Posterior cingulate gyrus (tissue), 11 donors: ENCODE data around the gene BCL2.

ENCODE experiments used
- DNase-seq, 10 donors: peaks; one replicate each; pipeline versions ENCODE4 v3.0.0 to v3.0.0-alpha.2; 2020 to 2021; ENCODE audit warnings: mixed read lengths in 3 of 10
- intact Hi-C: fragments of 100-400 bp; cut with DNase I; formaldehyde crosslinking; loops from one replicate; pipeline ENCODE4 v1.15.1; 2023

BCL2 gene

GRCh38 chr18:63107171-63107845 is 212.3 kb downstream of the BCL2 start:
- intact Hi-C loops: no loop called here

DNA sequence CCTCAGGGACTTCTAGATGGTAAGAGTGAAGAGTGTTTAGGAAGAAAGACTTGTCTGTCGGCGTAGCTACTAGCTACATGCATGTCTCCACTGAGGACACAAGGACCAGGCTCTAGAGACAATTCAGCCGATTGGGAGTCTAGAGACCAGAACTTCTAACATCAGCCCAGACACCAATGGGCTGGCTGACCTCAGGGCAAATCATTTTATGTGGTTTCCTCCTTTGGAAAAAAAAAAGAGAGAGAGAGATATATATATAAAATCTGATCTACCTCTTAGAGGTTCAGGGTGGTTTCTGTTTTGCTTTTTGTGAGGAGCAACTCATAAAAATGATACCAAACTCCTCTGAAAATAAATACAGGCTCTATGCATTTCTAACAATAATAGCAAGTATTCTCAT is 212.8 kb downstream of the BCL2 start:
- intact Hi-C loops: no loop called here
- DNase-seq: no peak

More at GRCh38 chr18:63107171-63107845, 212.3 kb downstream of the BCL2 start:
- DNase-seq: no peak

DNA sequence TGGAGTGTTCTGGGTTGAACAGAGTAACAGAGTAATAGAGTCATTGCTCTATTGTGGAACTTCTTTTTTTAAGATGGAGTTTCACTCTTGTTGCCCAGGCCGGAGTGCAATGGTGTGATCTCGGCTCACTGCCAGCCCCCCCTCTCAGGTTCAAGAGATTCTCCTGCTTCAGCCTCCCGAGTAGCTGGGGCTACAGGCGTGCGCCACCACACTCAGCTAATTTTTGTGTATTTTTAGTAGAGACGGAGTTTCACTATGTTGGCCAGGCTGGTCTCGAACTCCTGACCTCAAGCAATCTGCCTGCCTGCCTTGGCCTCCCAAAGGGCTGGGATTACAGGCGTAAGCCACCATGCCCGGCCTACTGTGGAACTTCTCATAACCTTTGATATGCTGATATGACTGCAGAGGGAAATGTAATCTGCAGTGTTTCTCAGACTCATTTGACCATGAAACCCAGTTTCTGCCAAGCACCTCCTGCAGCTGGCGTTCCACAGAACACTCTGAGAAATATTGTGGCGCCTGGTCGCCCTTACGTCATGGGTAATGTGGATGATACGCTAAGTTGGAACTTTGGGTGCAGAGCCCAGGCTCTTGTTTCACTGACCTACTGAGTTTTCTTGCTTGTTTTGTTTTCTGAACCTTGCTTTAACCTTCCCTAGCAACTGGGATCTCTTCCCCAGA is 213.8 kb downstream of the BCL2 start:
- intact Hi-C loops: no loop called here
- DNase-seq: peak in 1 of 10 donors; percentile 56

GRCh38 chr18:63104868-63105267 is 214.7 kb downstream of the BCL2 start:
- DNase-seq: no peak
- intact Hi-C loops: no loop called here

DNA sequence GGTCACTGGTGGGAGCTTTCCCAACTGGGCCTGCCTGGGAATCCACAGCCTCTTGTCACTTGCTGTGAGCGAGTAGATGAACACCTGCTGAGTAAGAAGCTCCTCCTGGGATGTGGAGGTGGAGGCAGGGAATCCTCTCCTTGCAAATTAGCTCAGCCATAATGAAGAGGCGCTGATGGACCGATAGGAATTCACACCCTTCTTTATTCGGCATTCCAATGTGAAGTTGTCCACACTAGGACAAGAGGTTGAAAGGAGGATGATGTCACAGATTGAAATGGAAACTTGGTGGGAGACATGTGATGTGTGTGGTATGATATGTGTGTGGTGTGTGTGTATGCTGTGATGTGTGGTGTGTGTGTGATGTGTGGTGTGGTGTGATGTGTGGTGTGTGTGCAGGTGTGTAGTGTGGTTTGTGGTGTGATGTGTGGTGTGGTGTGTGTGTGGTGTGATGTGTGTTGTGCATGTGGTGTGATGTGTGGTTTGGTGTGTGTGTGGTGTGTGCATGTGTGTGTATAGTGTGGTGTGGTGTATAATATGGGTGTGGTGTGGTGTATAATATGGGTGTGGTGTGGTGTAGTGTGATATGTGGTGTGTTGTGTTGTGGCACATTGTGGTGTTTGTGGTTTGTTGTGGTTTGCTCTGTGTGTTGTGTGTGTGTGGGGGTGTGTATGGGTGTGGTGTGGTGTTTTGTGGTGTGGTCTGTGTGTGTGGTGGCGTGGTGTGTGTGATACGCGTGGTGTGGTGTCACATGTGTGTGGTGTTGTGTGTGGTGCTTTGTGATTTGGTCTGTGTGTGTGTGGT is 216.4 kb downstream of the BCL2 start:
- intact Hi-C loops: no loop called here
- DNase-seq: no peak

DNA sequence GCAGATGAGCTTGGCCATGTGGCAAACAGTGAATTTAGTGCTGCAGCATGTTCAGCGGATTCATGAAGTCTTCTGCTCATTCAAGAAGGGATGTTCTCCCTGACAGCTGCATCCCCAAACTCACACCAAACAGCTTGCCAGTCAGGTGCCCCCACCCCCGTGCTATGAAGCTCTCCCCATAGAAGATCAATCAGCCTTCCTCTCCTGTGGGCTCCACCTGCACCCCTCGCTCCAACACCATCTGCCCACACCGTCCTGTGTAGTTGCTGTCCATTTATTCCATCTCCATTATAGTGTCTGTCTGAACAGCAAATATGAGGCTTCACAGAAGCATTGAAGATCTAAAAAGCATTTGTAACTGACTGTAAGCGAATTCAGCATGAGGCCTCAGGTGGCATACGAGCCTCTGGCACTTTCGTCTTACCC is 218.9 kb downstream of the BCL2 start:
- DNase-seq: no peak
- intact Hi-C loops: no loop called here

DNA sequence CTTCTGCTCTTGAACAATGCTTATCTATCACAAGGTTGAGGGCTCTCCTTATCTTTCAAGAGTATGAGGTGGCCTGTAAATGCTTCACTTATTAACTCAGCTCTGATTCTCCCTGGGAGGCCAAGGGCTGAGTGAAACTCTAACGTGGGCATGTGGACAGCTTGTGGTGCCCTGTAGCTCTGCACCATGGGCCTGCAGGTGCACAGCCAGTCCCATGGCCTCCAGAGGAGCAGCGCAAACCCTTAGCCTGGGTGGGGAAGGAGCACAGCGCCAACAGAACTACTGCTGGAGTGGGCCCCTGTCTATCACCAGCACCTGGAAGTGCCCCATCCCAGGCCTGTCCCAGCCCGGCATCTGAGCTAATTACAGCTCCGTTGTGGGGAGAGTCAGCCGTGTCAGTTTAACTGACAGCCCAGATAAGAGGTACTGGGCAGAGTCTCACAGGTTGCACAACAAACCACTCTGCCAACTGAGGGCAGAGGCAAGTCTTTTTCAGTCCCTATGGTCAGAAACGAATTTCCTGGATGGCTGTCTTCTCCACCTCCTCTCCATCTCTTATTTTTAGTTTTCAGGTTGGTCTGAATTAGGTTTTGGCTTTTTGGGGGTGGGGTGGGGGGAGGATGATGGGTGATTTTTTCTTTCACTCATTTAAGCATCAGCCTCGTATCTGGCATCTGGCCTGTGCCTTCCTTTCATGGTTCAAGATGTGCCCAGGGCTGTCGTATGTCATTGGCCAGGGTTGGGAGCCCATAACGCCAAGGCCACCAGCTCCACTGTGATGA is 219.5 kb downstream of the BCL2 start:
- DNase-seq: peak in 1 of 10 donors; percentile 61
- intact Hi-C loops: no loop called here

DNA sequence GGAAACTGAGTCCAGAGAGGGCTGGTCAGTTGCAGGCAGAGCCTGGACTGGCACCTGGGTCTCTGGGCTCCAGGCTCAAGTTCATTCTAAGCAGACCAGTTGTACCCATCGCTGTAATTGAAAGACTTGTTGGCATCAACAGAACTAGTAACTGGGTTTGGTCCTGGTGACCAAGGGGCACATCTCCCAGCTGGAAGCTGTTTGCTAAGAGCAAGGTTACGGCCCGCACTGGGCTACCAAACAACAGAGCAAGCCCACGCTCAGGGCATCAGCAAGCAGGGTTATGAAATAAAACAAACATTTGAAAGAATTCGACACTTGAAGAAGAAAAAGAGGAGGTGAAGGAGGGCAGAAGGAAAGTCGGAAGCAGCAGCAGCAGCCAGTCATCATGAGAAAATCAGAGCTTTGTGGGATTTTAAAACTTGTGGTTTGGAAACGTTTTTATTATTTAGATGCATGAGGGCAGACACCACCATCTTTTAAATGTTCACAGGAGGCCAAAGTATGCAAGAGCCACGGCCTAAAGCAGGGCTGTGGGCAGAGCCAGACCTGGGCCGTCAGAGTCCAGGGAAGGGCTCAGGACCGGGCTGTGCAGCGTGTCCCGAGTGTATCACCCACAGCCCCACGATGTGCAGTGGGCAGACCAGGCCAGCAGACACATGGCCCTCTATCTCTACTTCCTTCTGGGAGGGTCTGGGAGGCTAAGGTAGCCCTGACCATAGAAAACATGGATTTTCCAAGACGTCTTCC is 220.3 kb downstream of the BCL2 start:
- DNase-seq: no peak
- intact Hi-C loops: no loop called here

- intact Hi-C loops: no loop called here
- DNase-seq: no peak
Measured at GRCh38 chr18:63098018-63098981, 221.3 kb downstream of the BCL2 start.

GRCh38 chr18:63097178-63097577 is 222.4 kb downstream of the BCL2 start:
- intact Hi-C loops: no loop called here
- no peak for DNase-seq

DNA sequence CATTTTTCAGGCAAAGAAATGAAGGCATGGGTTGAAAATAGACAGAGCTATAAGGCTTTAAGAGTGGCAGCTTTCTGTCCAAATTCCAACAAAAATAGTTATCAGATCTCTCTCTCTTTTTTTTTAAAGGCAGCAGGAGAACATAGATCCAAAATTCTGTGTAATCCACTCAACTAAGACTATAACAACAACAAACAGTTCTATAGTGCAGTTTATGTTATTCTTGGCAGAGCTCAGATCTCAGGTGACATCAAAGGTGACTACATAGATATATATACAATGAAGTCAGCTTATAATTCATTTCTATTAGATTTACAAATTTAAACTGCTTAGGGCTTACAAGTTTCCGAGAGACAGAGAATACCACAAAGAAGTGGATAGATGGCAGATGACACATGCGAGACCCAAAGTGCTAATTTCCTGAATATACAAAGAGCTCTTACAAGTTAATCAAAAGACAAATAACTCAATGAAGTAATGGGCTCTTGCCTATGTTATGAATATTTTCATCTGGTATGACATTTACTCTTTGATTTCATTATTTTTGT is 223.2 kb downstream of the BCL2 start:
- intact Hi-C loops: no loop called here
- no peak for DNase-seq

DNA sequence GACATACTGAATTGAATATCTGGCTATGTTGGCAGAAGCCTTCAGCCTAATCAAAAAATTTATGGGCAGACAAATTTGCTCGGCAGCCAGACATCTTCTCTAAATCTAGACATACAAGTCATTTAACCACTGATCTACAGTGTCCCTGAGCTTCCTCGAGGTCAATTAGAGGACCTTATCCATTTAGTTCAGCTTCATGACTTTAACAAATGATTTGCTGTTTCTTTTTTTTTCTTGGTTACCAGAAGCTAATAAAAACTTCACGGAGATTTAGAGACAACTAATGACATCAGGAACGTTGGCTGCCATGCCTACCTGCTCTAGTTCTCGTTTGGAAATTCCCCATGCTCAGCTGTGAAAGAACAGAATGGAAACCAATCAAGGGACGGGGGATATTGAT is 223.8 kb downstream of the BCL2 start:
- DNase-seq: no peak
- intact Hi-C loops: no loop called here

- intact Hi-C loops: no loop called here
- DNase-seq: no peak
Measured at GRCh38 chr18:63091671-63092364, 227.8 kb downstream of the BCL2 start.

- intact Hi-C loops: no loop called here
- DNase-seq: no peak
Measured at GRCh38 chr18:63090334-63090733, 229.2 kb downstream of the BCL2 start.

- intact Hi-C loops: no loop called here
- DNase-seq: no peak
Measured at GRCh38 chr18:63089041-63089440, 230.5 kb downstream of the BCL2 start.

GRCh38 chr18:63088262-63088661 is 231.3 kb downstream of the BCL2 start:
- DNase-seq: no peak
- intact Hi-C loops: no loop called here

DNA sequence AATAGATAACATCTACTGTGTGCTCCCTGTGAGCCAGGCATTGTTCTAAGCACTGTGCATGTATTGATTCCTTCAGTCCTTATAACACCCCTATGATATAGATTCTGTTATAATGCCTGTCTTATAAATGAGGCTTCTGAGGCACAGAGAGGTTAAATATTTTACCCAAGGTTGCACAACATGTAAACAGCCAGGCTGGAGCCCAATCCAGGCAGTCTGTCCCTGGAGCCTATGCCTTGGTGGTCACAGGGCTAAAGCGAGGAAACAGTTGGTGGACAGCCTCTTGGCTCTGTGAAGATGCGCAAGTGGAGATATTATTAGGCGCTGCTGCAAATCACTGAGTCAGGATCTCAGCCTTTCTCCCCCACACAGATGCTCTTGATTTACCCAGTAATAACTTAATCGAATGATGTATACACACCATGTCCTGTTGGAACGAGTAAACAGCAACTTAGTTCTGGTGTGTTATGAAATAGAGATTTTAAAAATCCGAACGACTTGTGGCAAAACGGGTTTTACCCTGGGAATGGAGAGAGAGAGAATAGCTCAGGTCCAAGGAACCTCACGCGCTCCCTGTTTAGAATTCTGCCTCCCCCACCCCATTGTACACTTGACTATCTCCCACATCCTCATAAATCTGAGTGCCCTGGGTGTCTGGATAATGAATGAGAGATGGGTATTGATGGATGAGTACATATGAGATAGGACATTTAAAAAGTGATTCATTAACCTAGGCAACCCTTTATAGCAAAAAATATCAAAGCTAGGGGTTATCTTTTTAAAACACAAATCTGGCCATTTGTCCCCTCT is 231.9 kb downstream of the BCL2 start:
- no peak for DNase-seq
- intact Hi-C loops: no loop called here
